Hepatocyte (in vitro differentiated cells): Measurements from ENCODE around the gene SLC35A5. TPM values are rescaled to one million over a fixed set of nuclear protein-coding genes. Genes with fewer than 3 reads are reported as not detected.

Experiments
- DNase-seq: peaks from one replicate; pipeline ENCODE4 v3.0.0-alpha.2; 2016; ENCODE audit warnings: low spot score
- H2AFZ ChIP-seq: fragments of 200-600 bp; sonication (generic); 2 replicates; pipeline ENCODE4 v1.6.0; 2016; ENCODE audit warnings: antibody characterized with exemption, mild to moderate bottlenecking
- H3K27ac ChIP-seq: fragments of 200-600 bp; sonication (generic); 2 replicates; pipeline ENCODE4 v1.5.1; 2016; ENCODE audit warnings: mild to moderate bottlenecking
- H3K27me3 ChIP-seq: fragments of 200-600 bp; sonication (generic); 2 replicates; pipeline ENCODE4 v1.6.1; 2016
- H3K36me3 ChIP-seq: fragments of 200-600 bp; sonication (generic); replicated peaks from 2 replicates; pipeline ENCODE4 v1.5.1; 2016; ENCODE audit warnings: low read depth; ENCODE audit not compliant: insufficient read depth
- H3K4me1 ChIP-seq: fragments of 200-600 bp; sonication (generic); 2 replicates; pipeline ENCODE4 v1.5.1; 2016; ENCODE audit warnings: mild to moderate bottlenecking, moderate library complexity; ENCODE audit not compliant: insufficient read depth
- H3K4me2 ChIP-seq: fragments of 200-600 bp; sonication (generic); 2 replicates; pipeline ENCODE4 v1.6.0; 2016
- H3K4me3 ChIP-seq: fragments of 200-600 bp; sonication (generic); 2 replicates; pipeline ENCODE4 v1.5.1; 2016; ENCODE audit warnings: mild to moderate bottlenecking
- H3K79me2 ChIP-seq: fragments of 200-600 bp; sonication (generic); 2 replicates; pipeline ENCODE4 v1.6.0; 2017; ENCODE audit warnings: mild to moderate bottlenecking
- H3K9me2 ChIP-seq: fragments of 200-600 bp; sonication (generic); replicated peaks from 2 replicates; pipeline ENCODE4 v1.6.0; 2017; ENCODE audit warnings: mild to moderate bottlenecking; ENCODE audit not compliant: insufficient read depth
- H3K9me3 ChIP-seq: fragments of 200-600 bp; sonication (generic); 2 replicates; pipeline ENCODE4 v1.5.1; 2016; ENCODE audit warnings: low read depth, mild to moderate bottlenecking
- H4K20me1 ChIP-seq: fragments of 200-600 bp; sonication (generic); 2 replicates; pipeline ENCODE4 v1.6.0; 2016; ENCODE audit warnings: mild to moderate bottlenecking; ENCODE audit not compliant: insufficient read depth, poor library complexity, severe bottlenecking
- CTCF ChIP-seq: fragments of 200-600 bp; sonication (generic); IDR thresholded peaks from 2 replicates; pipeline ENCODE4 v1.5.1; 2016; ENCODE audit warnings: antibody characterized with exemption, mild to moderate bottlenecking; ENCODE audit not compliant: poor library complexity
- EZH2 ChIP-seq: fragments of 200-600 bp; sonication (generic); IDR thresholded peaks from 2 replicates; pipeline ENCODE4 v1.6.1; 2016; ENCODE audit warnings: antibody characterized with exemption, mild to moderate bottlenecking, borderline replicate concordance
- EZH2phosphoT487 ChIP-seq: fragments of 200-600 bp; sonication (generic); IDR thresholded peaks from one replicate; pipeline ENCODE4 v1.6.1; 2018; ENCODE audit warnings: antibody characterized with exemption, mild to moderate bottlenecking, low read depth, moderate library complexity; ENCODE audit not compliant: unreplicated experiment, severe bottlenecking
- WGBS: methylation state at CpG from one replicate; pipeline ENCODE4 v1.1.6; 2016; ENCODE audit warnings: low lambda C conversion rate; ENCODE audit errors: missing lambda C conversion rate; 5-methylcytosine and 5-hydroxymethylcytosine counted together
- polyA plus RNA-seq: library from polyadenylated mRNA; unstranded; fragments of >200 nt; fragmentation: Nextera tagmentation; extraction: Ambion mirVana; gene quantifications from 2 replicates; pipeline ENCODE4 v1.2.1, GENCODE V29; 2016
- total RNA-seq: library from RNA; depleted of rRNA; stranded (reverse); fragments of >200 nt; gene quantifications from 2 replicates; pipeline ENCODE4 v1.2.3, GENCODE V29; 2014

Gene SLC35A5
- total and polyA plus RNA-seq, 2 experiments from 2014 or later, result 30.5 to 56.8 TPM

- H3K9me3 ChIP-seq, result no peaks in the 10 kb centered on the region
- no peaks in the 10 kb centered on the region for H3K27me3 ChIP-seq
- H4K20me1 ChIP-seq, result peaks cover 6% of the 10 kb centered on the region
- no peak for DNase-seq
- no peak overlapping the region for H3K4me3 ChIP-seq
- H2AFZ ChIP-seq, result no peak overlapping the region
- no peak for TF ChIP-seq EZH2phosphoT487
- TF ChIP-seq EZH2, result no peak
- peaks cover 76% of the 10 kb centered on the region for H3K79me2 ChIP-seq
- 97% methylated on average over 1 of the region's 1 CpG for WGBS
- no peak overlapping the region for H3K27ac ChIP-seq
- no peaks in the 10 kb centered on the region for H3K9me2 ChIP-seq
- H3K36me3 ChIP-seq, result no peaks in the 10 kb centered on the region
- H3K4me2 ChIP-seq, result no peak overlapping the region
- peaks cover 14% of the 10 kb centered on the region for H3K4me1 ChIP-seq
These were observed 6.2 kb upstream of the SLC35A5 start for GRCh38 chr3:112555535-112556170.

- Histone ChIP-seq H3K4me1 (peaks cover 14% of the 10 kb centered on the region), H3K9me3 (no peaks in the 10 kb centered on the region), H3K36me3 (no peaks in the 10 kb centered on the region), H3K27ac (no peak overlapping the region), H3K4me3 (no peak overlapping the region), H3K27me3 (no peaks in the 10 kb centered on the region), H3K4me2 (no peak overlapping the region), H3K9me2 (no peaks in the 10 kb centered on the region), H2AFZ (no peak overlapping the region), H4K20me1 (peaks cover 6% of the 10 kb centered on the region), H3K79me2 (peaks cover 70% of the 10 kb centered on the region)
- no peak for TF ChIP-seq EZH2phosphoT487
- 90% methylated on average over 1 of the region's 1 CpG for WGBS
- DNase-seq, result no peak
These were observed 3.9 kb upstream of the SLC35A5 start for GRCh38 chr3:112557976-112558375.

GRCh38 chr3:112560307-112560706 lies 1.5 kb upstream of the SLC35A5 start:
- TF ChIP-seq EZH2, result no peak
- no peak for TF ChIP-seq EZH2phosphoT487
- no peak for TF ChIP-seq CTCF
- peak overlapping the region; percentile 71 for H3K4me3 ChIP-seq

GRCh38 chr3:112560721-112561483 lies 943 bp upstream of the SLC35A5 start:
- DNase-seq, result peak; percentile 87
- Histone ChIP-seq H3K27ac (peak overlapping the region; percentile 93), H3K36me3 (no peaks in the 10 kb centered on the region), H3K79me2 (peaks cover 50% of the 10 kb centered on the region), H3K9me3 (no peaks in the 10 kb centered on the region), H3K9me2 (no peaks in the 10 kb centered on the region), H4K20me1 (no peaks in the 10 kb centered on the region), H3K27me3 (no peaks in the 10 kb centered on the region), H2AFZ (peak overlapping the region; percentile 67), H3K4me1 (peaks cover 21% of the 10 kb centered on the region), H3K4me3 (peak overlapping the region; percentile 71), H3K4me2 (peak overlapping the region; percentile 82)
- TF ChIP-seq CTCF, result no peak
- no peak for TF ChIP-seq EZH2phosphoT487
- TF ChIP-seq EZH2, result no peak
- under 1% methylated on average over 29 of the region's 29 CpGs for WGBS

More at GRCh38 chr3:112560307-112560706, 1.5 kb upstream of the SLC35A5 start:
- H3K9me3 ChIP-seq, result no peaks in the 10 kb centered on the region
- peak overlapping the region; percentile 67 for H2AFZ ChIP-seq
- H3K36me3 ChIP-seq, result no peaks in the 10 kb centered on the region
- no peak for DNase-seq
- H3K79me2 ChIP-seq, result peaks cover 56% of the 10 kb centered on the region
- H3K27ac ChIP-seq, result peak overlapping the region; percentile 93
- H3K27me3 ChIP-seq, result no peaks in the 10 kb centered on the region
- H3K4me1 ChIP-seq, result peaks cover 21% of the 10 kb centered on the region
- peak overlapping the region; percentile 82 for H3K4me2 ChIP-seq
- peaks cover under 1% of the 10 kb centered on the region for H4K20me1 ChIP-seq
- no peaks in the 10 kb centered on the region for H3K9me2 ChIP-seq
- WGBS, result 31% methylated on average over 2 of the region's 2 CpGs
